Activated CD4-positive, alpha-beta T cell treated with anti-CD3 and anti-CD28 coated beads for 1 hour (primary cell): ENCODE measurements around the gene ZBED5.
"Not testable (repeated sequence)": the region's sequence is repeated elsewhere in the genome, so short reads cannot be mapped to it uniquely, and the experiment has no call there.

Experiments
- DNase-seq: peaks from one replicate; pipeline ENCODE4 v3.0.0-alpha.2; 2020

The ZBED5 gene

GRCh38 chr11:10857709-10858438, at the start of gene ZBED5:
TSS of gene ZBED5 (minus strand) at chr11:10858053. CDS start at chr11:10854945, 3,108 bp downstream.
- DNase-seq = peak; percentile 93

- no peak for DNase-seq
These were observed 48.7 kb upstream of the ZBED5 start for GRCh38 chr11:10906521-10906920.

GRCh38 chr11:10902301-10903063, 44.6 kb upstream of the ZBED5 start:
- DNase-seq = no peak

GRCh38 chr11:10900681-10901415, 43.0 kb upstream of the ZBED5 start:
- DNase-seq = no peak

GRCh38 chr11:10899121-10899830, 41.4 kb upstream of the ZBED5 start:
- no peak for DNase-seq

GRCh38 chr11:10898763-10899025, 40.8 kb upstream of the ZBED5 start:
- DNase-seq = no peak

- no peak for DNase-seq
These were observed 40.3 kb upstream of the ZBED5 start for GRCh38 chr11:10898003-10898762.

- no peak for DNase-seq
These were observed 39.3 kb upstream of the ZBED5 start for GRCh38 chr11:10897150-10897549.

- DNase-seq = no peak
These were observed 38.6 kb upstream of the ZBED5 start for GRCh38 chr11:10896493-10896892.

GRCh38 chr11:10895285-10895684, 37.4 kb upstream of the ZBED5 start:
- DNase-seq = no peak

GRCh38 chr11:10894666-10895065, 36.8 kb upstream of the ZBED5 start:
- no peak for DNase-seq

GRCh38 chr11:10893714-10894151, 35.9 kb upstream of the ZBED5 start:
- DNase-seq = no peak

GRCh38 chr11:10892250-10892649, 34.4 kb upstream of the ZBED5 start:
- DNase-seq = no peak

GRCh38 chr11:10891151-10891720, 33.4 kb upstream of the ZBED5 start:
- DNase-seq = no peak

- not testable (repeated sequence) for DNase-seq
These were observed 32.2 kb upstream of the ZBED5 start for GRCh38 chr11:10890083-10890482.

GRCh38 chr11:10887307-10887706, 29.5 kb upstream of the ZBED5 start:
- DNase-seq = no peak

- DNase-seq = no peak
These were observed 28.9 kb upstream of the ZBED5 start for GRCh38 chr11:10886652-10887250.

- no peak for DNase-seq
These were observed 28.0 kb upstream of the ZBED5 start for GRCh38 chr11:10885703-10886363.

- DNase-seq = not testable (repeated sequence)
These were observed 26.4 kb upstream of the ZBED5 start for GRCh38 chr11:10884292-10884691.

GRCh38 chr11:10881892-10882291, 24.0 kb upstream of the ZBED5 start:
- DNase-seq = no peak
